Kidney tubule cell (primary cell): Measurements from ENCODE around the gene CST9.
A peak's percentile ranks its signal among the peaks of the same experiment; 100 is the strongest.
"Not testable (repeated sequence)": the region's sequence is repeated elsewhere in the genome, so short reads cannot be mapped to it uniquely, and the experiment has no call there.

ENCODE experiments used
- DNase-seq: peaks from one replicate; pipeline ENCODE4 v3.0.0-alpha.2; 2018; ENCODE audit warnings: low spot score

Gene CST9

DNA sequence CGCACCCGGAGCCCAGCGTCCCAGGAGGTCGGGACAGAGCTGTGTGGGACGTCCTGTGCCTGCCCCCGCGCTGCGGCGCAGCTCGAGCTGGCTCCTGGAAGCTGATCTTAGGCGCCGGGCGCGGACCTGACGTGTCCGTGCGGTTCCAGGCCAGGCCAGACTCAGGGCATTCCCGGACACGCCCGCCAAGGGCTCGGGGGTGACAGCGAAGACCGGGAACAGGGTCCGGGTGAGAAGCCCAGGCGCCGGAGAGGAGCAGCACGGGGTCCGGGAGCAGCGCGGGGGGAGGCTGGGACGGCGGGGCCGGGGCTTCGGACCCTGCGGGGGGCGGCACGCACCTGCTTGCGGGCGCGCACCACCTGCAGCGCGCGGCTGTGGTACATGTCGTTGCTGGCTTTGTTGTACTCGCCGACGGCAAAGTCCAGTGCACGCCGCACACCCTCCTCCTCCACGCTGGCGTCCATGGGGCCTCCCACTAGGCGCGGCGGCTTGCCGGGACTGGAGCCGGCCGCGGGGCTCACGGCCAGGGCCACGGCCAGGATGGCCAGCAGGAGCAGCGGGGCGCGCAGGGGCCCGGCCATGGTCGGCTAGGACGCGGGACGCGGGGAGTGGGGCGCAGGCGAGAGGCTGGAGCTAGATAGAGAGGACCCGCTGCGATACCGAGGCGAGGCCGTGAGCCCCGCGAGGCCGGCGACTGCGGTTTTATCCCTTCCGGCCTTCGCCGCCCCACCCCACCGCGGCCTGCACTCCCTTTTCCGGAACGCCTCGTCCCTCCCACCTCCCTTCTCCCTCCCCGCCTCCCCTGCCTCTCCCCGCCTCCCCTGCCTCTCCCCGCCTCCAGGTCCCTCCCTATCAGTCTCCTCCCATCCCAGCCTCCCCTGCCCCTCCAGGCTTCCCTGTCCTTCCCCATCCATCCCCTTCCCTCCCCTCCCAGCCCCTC is 31.8 kb upstream of the CST9 start, which contains the start of gene CST3:
Gene CST3, minus strand, starts transcription at position 674 of the 940 bp plus-strand sequence. Its CDS starts 93 bp downstream, at position 581.
- peak; percentile 88 for DNase-seq

- no peak for DNase-seq
These were observed 31.2 kb upstream of the CST9 start for GRCh38 chr20:23636908-23637281.

- DNase-seq: no peak
These were observed 30.6 kb upstream of the CST9 start for GRCh38 chr20:23636182-23636907.

DNA sequence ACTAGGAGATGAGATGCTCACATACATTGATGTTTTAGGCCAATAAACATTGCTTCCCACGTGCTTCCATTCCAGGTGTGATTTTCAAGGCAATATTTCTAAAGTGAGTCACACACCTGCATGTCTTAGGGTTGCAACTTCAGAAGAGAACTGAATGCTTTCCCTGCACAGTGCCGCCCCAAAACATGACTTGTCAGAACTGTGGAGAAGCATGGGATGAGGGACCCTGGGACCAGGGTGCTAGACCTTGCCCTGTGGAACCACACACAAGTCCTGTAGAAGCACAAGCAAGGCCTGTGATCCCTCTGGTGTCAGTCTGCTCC is 30.0 kb upstream of the CST9 start:
- DNase-seq: not testable (repeated sequence)

- no peak for DNase-seq
These were observed 29.5 kb upstream of the CST9 start for GRCh38 chr20:23634985-23635767.

- DNase-seq: no peak
These were observed 28.5 kb upstream of the CST9 start for GRCh38 chr20:23634044-23634801.

DNA sequence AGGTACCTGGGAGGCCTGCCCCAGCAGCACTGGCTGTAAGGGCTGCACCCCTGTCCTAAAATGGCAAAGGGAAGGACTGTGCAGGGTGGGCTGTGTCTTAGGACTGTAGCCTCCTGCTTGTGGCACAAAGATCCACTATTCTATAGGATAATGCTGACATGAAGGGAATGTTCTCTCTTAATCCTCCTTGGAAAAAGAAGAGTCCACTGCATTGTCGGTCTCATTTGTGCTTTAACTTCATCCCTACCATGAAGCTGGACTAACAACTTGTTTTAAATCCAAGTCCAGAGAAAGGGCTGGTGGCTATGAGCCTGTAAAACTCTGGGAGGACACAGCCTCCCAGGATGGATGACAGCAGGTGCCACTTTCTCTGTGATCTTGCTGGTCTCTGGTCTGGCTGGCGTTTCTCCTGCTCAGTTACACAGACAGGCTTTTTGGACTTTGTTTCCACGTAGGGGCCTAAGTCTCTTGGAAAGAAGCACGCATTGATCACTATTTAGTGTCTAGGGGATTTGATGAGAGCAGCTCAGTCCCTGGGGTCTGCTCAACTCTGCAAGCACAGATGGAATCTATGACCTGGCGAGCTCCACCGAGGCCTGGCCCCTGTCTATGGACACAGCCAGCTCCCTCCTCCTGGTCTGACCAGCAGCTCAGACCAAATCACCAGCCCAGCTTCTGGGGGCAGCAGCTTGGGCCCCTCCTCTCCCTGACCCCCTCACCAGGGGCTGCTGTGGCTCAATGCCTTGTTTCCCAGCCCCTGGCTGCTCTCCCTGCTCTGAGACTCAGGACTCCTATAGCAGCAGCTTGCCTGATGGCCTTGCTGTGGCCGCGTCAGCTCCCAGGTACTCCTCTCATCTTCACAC is 27.2 kb upstream of the CST9 start:
- no peak for DNase-seq

- DNase-seq: no peak
These were observed 26.4 kb upstream of the CST9 start for GRCh38 chr20:23631981-23632710.

DNA sequence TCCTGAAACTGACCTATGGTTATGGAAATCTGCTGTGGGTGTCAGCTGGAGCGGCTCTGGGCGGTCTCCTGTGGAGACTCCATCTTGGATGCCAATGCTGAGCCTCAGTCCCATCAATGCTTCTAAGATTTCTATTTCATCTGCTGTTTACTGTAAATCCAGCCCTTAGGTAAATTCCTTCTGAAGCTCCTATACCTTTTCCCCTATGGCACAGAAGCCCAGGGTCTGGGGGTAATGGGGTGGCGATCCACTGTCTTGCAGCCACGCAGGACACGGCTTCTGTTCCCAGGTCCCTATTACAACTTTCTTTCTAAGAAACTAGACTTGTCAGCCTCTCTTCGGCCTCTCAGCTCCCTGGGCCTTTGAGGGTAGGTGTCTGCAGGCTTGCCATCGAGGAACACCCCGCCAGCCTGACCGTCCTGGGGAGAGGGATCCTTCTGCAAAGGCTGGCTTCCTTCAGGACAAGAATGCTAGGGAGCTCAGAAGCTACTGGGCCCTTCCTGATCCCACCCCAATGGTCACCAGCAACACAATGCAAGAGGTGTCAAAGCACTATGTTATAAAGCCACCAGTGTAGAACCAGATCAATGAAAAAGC is 25.6 kb upstream of the CST9 start:
- no peak for DNase-seq

DNA sequence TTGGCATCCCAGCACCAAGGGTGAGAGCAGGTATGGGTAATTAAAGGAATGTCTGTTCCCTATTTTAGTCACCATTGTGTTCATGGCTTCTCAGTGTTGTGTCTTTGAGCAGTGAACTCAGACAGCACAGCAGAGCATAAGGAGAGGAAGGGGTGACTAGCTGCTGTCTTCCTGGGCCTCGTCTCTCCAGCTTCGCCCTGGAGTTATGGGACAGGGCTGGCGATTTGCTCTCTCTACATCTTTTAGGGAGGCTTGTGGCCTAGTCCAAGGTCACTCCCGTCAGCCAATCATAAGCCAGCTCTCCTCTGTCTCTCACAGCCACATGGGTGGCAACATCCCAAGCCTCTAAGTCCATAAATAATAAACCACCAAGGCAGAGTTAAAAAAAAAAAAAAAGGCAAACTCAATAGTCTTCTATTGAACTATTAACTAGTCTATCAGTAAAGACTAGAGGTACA is 24.7 kb upstream of the CST9 start:
- DNase-seq: no peak

GRCh38 chr20:23629542-23630391 is 24.1 kb upstream of the CST9 start:
- DNase-seq: no peak

DNA sequence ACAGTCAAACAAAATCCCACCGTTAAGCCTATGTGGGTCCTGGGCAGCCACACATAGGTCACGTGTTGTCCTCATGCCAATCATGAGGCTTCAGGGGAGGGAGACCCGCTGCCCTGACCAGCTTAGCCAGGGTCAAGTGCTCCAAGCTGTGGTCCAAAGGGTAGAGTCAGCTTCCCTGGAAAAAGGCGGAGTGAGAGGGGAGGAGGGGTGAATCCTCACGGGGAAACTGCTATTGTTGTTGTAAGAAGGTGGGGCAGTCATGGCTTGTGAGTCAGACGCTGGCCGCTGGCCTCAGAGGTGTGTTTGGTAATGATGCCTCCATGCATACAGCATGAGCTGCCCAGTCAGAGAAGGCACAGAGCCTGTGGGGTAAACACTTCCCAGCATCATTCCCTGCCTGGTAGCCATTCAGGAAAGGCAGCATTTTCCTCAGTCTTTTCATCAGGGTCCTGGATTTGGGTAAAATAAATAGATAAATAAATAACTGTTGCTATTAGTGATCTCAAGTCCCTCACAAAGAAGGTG is 23.4 kb upstream of the CST9 start:
- peak; percentile 93 for DNase-seq

GRCh38 chr20:23628402-23629016 is 22.8 kb upstream of the CST9 start:
- no peak for DNase-seq

- DNase-seq: no peak
These were observed 21.8 kb upstream of the CST9 start for GRCh38 chr20:23627501-23627900.

GRCh38 chr20:23626040-23626620 is 20.4 kb upstream of the CST9 start:
- no peak for DNase-seq

- peak; percentile 28 for DNase-seq
These were observed 19.7 kb upstream of the CST9 start for GRCh38 chr20:23625236-23625964.

DNA sequence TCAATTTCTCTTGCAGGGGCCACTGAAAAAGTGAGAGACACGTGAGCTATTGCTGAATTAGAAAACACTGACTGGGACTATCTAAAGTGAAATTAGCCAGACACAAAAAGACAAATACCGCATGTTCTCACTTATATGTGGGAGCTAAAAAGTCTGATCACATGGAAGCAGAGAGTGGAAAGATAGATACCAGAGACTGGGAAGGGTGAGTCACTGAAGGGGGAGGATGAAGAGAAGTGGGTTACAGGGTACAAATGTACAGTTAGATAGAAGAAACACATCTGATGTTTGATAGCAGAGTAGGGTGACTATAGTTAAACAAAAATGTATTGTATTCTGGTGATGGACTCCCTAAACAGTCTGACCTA is 18.6 kb upstream of the CST9 start:
- no peak for DNase-seq
